Hepatocyte (in vitro differentiated cells): ENCODE results near the gene SPART. TPM values are rescaled to one million over a fixed set of nuclear protein-coding genes. Genes with fewer than 3 reads are reported as not detected.

Source experiments
- DNase-seq: peaks from one replicate; pipeline ENCODE4 v3.0.0-alpha.2; 2016; ENCODE audit warnings: low spot score
- H2AFZ ChIP-seq: fragments of 200-600 bp; sonication (generic); 2 replicates; pipeline ENCODE4 v1.6.0; 2016; ENCODE audit warnings: antibody characterized with exemption, mild to moderate bottlenecking
- H3K27ac ChIP-seq: fragments of 200-600 bp; sonication (generic); 2 replicates; pipeline ENCODE4 v1.5.1; 2016; ENCODE audit warnings: mild to moderate bottlenecking
- H3K27me3 ChIP-seq: fragments of 200-600 bp; sonication (generic); 2 replicates; pipeline ENCODE4 v1.6.1; 2016
- H3K36me3 ChIP-seq: fragments of 200-600 bp; sonication (generic); replicated peaks from 2 replicates; pipeline ENCODE4 v1.5.1; 2016; ENCODE audit warnings: low read depth; ENCODE audit not compliant: insufficient read depth
- H3K4me1 ChIP-seq: fragments of 200-600 bp; sonication (generic); 2 replicates; pipeline ENCODE4 v1.5.1; 2016; ENCODE audit warnings: mild to moderate bottlenecking, moderate library complexity; ENCODE audit not compliant: insufficient read depth
- H3K4me2 ChIP-seq: fragments of 200-600 bp; sonication (generic); 2 replicates; pipeline ENCODE4 v1.6.0; 2016
- H3K4me3 ChIP-seq: fragments of 200-600 bp; sonication (generic); 2 replicates; pipeline ENCODE4 v1.5.1; 2016; ENCODE audit warnings: mild to moderate bottlenecking
- H3K79me2 ChIP-seq: fragments of 200-600 bp; sonication (generic); 2 replicates; pipeline ENCODE4 v1.6.0; 2017; ENCODE audit warnings: mild to moderate bottlenecking
- H3K9me2 ChIP-seq: fragments of 200-600 bp; sonication (generic); replicated peaks from 2 replicates; pipeline ENCODE4 v1.6.0; 2017; ENCODE audit warnings: mild to moderate bottlenecking; ENCODE audit not compliant: insufficient read depth
- H3K9me3 ChIP-seq: fragments of 200-600 bp; sonication (generic); 2 replicates; pipeline ENCODE4 v1.5.1; 2016; ENCODE audit warnings: low read depth, mild to moderate bottlenecking
- H4K20me1 ChIP-seq: fragments of 200-600 bp; sonication (generic); 2 replicates; pipeline ENCODE4 v1.6.0; 2016; ENCODE audit warnings: mild to moderate bottlenecking; ENCODE audit not compliant: insufficient read depth, poor library complexity, severe bottlenecking
- EZH2 ChIP-seq: fragments of 200-600 bp; sonication (generic); IDR thresholded peaks from 2 replicates; pipeline ENCODE4 v1.6.1; 2016; ENCODE audit warnings: antibody characterized with exemption, mild to moderate bottlenecking, borderline replicate concordance
- EZH2phosphoT487 ChIP-seq: fragments of 200-600 bp; sonication (generic); IDR thresholded peaks from one replicate; pipeline ENCODE4 v1.6.1; 2018; ENCODE audit warnings: antibody characterized with exemption, mild to moderate bottlenecking, low read depth, moderate library complexity; ENCODE audit not compliant: unreplicated experiment, severe bottlenecking
- WGBS: methylation state at CpG from one replicate; pipeline ENCODE4 v1.1.6; 2016; ENCODE audit warnings: low lambda C conversion rate; ENCODE audit errors: missing lambda C conversion rate; 5-methylcytosine and 5-hydroxymethylcytosine counted together
- polyA plus RNA-seq: library from polyadenylated mRNA; unstranded; fragments of >200 nt; fragmentation: Nextera tagmentation; extraction: Ambion mirVana; gene quantifications from 2 replicates; pipeline ENCODE4 v1.2.1, GENCODE V29; 2016
- total RNA-seq: library from RNA; depleted of rRNA; stranded (reverse); fragments of >200 nt; gene quantifications from 2 replicates; pipeline ENCODE4 v1.2.3, GENCODE V29; 2014
- TF ChIP-seq, protein P1 (sequence below): fragments of 200-600 bp; sonication (generic); IDR thresholded peaks from 2 replicates; pipeline ENCODE4 v1.5.1; 2016; ENCODE audit warnings: antibody characterized with exemption, mild to moderate bottlenecking; ENCODE audit not compliant: poor library complexity

Gene SPART
- total and polyA plus RNA-seq, 2 experiments from 2014 or later: 86.7 to 107 TPM

DNA sequence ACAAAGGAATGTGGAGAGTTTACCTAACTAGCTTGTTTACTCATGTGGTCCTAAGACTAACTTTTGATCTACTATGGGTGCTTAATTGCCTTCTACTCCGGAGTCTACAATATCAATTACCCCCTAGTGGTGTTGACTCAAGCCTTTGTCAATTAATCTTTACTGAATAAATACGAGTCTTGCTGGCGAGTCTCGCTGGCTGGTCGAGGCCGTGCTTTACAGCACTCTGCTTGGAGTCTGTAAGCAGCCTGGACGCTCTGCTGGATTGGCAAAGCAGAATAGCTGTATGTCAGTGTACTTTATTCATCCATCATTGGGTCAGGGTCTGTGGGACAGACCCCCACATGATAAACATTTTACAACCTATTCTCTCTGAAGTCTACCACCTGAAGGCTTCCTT, 9.9 kb upstream of the SPART start:
- WGBS: 63% methylated on average over 7 of the region's 7 CpGs
- Histone ChIP-seq H3K9me3 (no peaks in the 10 kb centered on the region), H3K4me1 (peaks cover 10% of the 10 kb centered on the region), H3K27me3 (no peaks in the 10 kb centered on the region), H4K20me1 (no peaks in the 10 kb centered on the region), H3K4me3 (no peak overlapping the region), H3K9me2 (no peaks in the 10 kb centered on the region), H3K4me2 (peak overlapping the region; percentile 35), H3K79me2 (peaks cover 7% of the 10 kb centered on the region), H2AFZ (no peak overlapping the region), H3K36me3 (no peaks in the 10 kb centered on the region), H3K27ac (peak overlapping the region; percentile 39)
- no peak for TF ChIP-seq EZH2
- TF ChIP-seq, protein P1, sequence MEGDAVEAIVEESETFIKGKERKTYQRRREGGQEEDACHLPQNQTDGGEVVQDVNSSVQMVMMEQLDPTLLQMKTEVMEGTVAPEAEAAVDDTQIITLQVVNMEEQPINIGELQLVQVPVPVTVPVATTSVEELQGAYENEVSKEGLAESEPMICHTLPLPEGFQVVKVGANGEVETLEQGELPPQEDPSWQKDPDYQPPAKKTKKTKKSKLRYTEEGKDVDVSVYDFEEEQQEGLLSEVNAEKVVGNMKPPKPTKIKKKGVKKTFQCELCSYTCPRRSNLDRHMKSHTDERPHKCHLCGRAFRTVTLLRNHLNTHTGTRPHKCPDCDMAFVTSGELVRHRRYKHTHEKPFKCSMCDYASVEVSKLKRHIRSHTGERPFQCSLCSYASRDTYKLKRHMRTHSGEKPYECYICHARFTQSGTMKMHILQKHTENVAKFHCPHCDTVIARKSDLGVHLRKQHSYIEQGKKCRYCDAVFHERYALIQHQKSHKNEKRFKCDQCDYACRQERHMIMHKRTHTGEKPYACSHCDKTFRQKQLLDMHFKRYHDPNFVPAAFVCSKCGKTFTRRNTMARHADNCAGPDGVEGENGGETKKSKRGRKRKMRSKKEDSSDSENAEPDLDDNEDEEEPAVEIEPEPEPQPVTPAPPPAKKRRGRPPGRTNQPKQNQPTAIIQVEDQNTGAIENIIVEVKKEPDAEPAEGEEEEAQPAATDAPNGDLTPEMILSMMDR: no peak
- no peak for TF ChIP-seq EZH2phosphoT487
- DNase-seq: peak; percentile 23

DNA sequence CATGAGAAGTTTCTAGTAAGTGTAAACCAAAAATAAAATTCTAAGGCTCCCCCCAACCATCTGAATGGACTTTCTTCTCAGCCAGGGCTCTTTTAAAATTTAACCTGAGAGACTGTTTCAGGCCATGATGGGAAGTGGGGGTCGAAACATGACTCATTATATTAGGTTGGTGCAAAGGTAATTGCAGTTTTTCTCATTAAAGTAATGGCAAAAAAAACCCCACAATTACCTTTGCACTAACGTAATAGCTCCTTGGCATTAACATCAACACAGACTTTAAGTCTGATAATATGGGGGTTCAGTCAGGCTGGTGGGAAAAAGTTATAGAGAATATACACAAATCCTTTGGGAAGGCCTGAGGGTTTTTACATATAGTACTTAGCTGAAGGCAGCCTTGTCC, 9.4 kb upstream of the SPART start:
- Histone ChIP-seq H3K4me1 (peaks cover 10% of the 10 kb centered on the region), H3K4me2 (peak overlapping the region; percentile 35), H3K9me2 (no peaks in the 10 kb centered on the region), H3K36me3 (no peaks in the 10 kb centered on the region), H3K79me2 (peaks cover 7% of the 10 kb centered on the region), H4K20me1 (no peaks in the 10 kb centered on the region), H3K4me3 (no peak overlapping the region), H3K9me3 (no peaks in the 10 kb centered on the region), H3K27ac (peak overlapping the region; percentile 39), H3K27me3 (no peaks in the 10 kb centered on the region), H2AFZ (no peak overlapping the region)
- WGBS: 58% methylated on average over 2 of the region's 2 CpGs
- TF ChIP-seq, protein P1: no peak
- no peak for TF ChIP-seq EZH2
- TF ChIP-seq EZH2phosphoT487: no peak
- DNase-seq: no peak

DNA sequence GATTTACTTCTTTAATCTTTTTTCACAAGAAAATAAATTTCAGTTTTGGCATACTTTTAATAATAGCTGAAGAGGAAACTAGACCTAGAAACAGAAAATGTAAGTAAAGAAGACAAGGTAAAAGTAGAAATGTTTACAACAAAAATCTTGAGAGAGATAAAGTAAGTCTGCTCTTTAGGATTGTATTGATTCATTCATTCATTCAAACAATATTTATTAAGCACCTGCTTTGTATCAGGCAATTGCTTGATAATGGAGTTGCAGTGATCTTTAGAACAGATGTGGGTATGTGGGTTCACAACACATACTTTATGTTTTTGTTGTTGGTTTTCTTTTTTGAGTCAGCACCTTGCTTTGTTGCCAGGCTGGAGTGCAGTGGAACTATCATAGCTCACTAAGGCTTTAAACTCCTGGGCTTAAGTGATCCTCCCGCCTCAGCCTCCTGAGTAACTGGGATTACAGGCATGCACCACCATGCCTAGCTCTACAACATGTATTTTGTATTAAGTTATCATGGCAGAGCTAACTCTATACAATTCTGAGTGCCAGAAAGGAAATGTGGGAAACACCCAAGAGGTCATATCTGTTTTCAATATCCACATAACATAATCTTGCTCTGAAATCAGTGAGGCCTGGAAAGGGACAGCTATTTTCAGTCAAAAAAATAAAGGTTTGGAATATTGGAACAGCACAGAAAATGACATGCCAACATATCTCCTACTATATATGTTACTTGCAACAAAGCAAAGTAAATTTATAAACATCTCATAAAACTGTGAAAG, 8.8 kb upstream of the SPART start:
- peak overlapping the region; percentile 35 for H3K4me2 ChIP-seq
- no peaks in the 10 kb centered on the region for H3K36me3 ChIP-seq
- TF ChIP-seq EZH2phosphoT487 (no peak), EZH2 (no peak)
- TF ChIP-seq, protein P1: no peak
- H3K9me2 ChIP-seq: no peaks in the 10 kb centered on the region
- peaks cover 10% of the 10 kb centered on the region for H3K4me1 ChIP-seq
- H3K27me3 ChIP-seq: no peaks in the 10 kb centered on the region
- H4K20me1 ChIP-seq: no peaks in the 10 kb centered on the region
- H3K9me3 ChIP-seq: no peaks in the 10 kb centered on the region
- peak overlapping the region; percentile 39 for H3K27ac ChIP-seq
- H3K79me2 ChIP-seq: peaks cover 7% of the 10 kb centered on the region
- no peak overlapping the region for H3K4me3 ChIP-seq
- DNase-seq: no peak
- WGBS: 65% methylated on average over 1 of the region's 1 CpG
- H2AFZ ChIP-seq: no peak overlapping the region
